ENCODE measurements around the gene SRRM1.

Gene SRRM1

DNA sequence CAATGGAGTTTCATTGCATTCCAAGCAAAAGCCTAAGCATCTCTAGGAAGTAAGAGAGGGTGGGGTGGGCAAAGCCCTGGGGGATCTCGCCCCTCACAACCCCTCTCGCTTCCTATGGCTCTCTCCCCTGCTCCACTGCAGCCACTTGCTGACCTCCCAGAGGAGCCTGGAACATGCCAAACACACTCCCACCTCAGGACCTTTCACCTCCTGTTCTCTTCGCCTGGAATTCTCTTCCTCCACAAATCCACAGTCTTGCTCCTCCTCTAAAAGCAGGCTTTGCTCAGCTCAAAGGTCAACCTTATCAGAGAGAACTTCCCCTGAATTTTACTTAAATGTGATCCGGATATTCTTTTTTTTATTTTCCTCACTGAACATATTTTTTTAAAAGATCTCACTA is 20.9 kb upstream of the SRRM1 start:
- no peak for ATAC-seq (replicated peaks)
- peaks cover 4% of the 10 kb centered on the region for H3K36me3 Mint-ChIP-seq (ENCODE audit: insufficient read depth)
- no peak overlapping the region for H3K4me3 Mint-ChIP-seq
- no peak for DNase-seq
- H3K27me3 Mint-ChIP-seq: peaks cover 51 to 56% of the 10 kb centered on the region in 2 donors
- no peaks in the 10 kb centered on the region for H3K4me1 Mint-ChIP-seq (ENCODE audit: low read depth in 2 of 2)
- H3K9me3 Mint-ChIP-seq: no peaks in the 10 kb centered on the region
- H3K27ac Mint-ChIP-seq: no peak overlapping the region

DNA sequence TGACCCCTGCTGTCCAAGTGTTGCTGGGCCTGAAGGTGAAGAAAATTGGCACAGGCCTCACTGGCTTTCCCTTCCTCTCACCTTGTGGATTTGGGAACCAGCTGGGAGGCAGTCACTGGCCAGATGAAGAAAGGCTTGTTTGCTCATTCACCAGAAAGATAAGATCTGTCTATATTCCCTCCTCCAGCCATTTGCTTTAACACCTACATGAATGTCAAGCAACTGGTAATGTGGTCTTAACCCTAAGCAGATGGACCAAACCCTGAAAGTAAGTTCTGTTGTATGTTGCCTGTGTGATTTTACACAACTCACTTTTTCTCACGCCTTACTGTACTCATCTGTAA is 10.3 kb upstream of the SRRM1 start:
- ATAC-seq (replicated peaks): no peak
- no peak overlapping the region for H3K4me3 Mint-ChIP-seq

DNA sequence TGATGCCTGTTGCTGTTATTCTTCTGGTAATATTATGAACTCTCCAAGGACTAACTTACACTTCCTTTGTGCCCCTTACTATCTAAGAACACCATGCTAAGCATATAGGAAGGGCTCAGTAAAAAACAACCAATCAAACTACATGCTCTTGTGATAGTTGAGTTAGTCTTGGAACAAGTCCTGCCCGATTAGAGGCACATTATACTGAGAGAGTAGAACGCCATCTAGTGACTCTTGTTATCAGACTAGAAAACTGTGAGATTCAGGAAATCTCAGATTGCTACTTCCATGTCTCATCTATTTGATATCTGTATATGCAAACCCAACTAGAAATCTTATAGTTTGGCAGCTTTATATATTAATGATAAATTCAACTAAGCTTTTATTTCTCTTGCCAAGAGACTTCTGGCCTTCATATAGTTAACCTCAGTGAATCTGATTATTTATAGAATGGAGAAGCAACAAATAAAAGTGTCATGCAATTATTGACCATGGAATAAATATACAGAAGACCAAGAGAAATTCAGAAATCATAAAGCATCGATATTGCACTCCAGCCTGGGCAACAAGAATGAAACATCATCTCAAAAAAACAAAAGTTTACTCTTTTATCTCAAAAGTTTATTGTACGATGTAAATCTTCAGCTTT is 7.8 kb upstream of the SRRM1 start:
- no peak for DNase-seq
- peaks cover 5% of the 10 kb centered on the region for H3K36me3 Mint-ChIP-seq (ENCODE audit: insufficient read depth)
- no peak overlapping the region for H3K27ac Mint-ChIP-seq

More for the DNA sequence above, 10.3 kb upstream of the SRRM1 start:
- no peak for DNase-seq
- Mint-ChIP-seq H3K27me3 (peaks cover 24 to 44% of the 10 kb centered on the region in 2 donors), H3K9me3 (no peaks in the 10 kb centered on the region), H3K4me1 (ENCODE audit: low read depth in 2 of 2) (peaks cover 2 to 3% of the 10 kb centered on the region in 2 donors), H3K27ac (no peak overlapping the region), H3K36me3 (ENCODE audit: insufficient read depth) (peaks cover 5% of the 10 kb centered on the region)

DNA sequence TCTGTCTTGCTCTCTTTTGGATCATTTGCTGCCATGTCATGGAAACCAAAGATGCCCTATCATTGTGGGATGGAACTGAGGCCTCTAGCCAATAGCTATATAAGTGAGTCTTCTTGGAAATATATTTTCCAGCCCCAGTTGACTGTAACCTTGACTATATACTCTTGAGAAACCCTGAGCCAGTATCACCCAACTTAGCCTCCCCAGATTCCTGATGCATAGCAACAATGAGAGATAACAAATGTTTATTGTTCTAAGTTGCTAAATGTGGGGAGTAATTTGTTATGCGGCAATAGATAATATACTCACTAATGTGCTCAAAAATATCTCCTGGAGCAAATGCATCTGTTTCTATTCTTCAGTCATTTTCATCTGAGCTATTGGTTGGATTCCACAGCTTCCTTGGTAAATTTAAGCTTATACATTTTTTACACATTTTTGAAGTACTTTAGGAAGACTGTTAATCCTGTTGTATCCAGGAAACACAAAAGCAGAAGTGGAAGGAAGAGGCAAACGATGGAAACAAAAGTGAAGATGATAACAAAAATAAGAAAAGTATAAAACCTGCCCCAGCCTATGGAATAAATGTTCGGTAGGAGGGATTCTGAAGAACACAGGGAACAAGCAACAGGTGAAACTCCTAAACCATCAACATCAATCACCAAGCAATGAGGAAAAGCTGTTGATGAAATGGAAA is 6.3 kb upstream of the SRRM1 start:
- Mint-ChIP-seq H3K4me1 (ENCODE audit: low read depth in 2 of 2) (peaks cover 9 to 10% of the 10 kb centered on the region in 2 donors), H3K9me3 (no peaks in the 10 kb centered on the region), H3K36me3 (ENCODE audit: insufficient read depth) (peaks cover 6% of the 10 kb centered on the region), H3K27ac (no peak overlapping the region), H3K4me3 (no peak overlapping the region), H3K27me3 (peaks cover 4 to 15% of the 10 kb centered on the region in 2 donors)
- ATAC-seq (replicated peaks): no peak
- DNase-seq: no peak

More for the DNA sequence above, 7.8 kb upstream of the SRRM1 start:
- Mint-ChIP-seq H3K4me1 (ENCODE audit: low read depth in 2 of 2) (peaks cover 2 to 3% of the 10 kb centered on the region in 2 donors), H3K9me3 (no peaks in the 10 kb centered on the region), H3K4me3 (no peak overlapping the region), H3K27me3 (peaks cover 4 to 28% of the 10 kb centered on the region in 2 donors)
- peak; percentile 76 for ATAC-seq (replicated peaks)

DNA sequence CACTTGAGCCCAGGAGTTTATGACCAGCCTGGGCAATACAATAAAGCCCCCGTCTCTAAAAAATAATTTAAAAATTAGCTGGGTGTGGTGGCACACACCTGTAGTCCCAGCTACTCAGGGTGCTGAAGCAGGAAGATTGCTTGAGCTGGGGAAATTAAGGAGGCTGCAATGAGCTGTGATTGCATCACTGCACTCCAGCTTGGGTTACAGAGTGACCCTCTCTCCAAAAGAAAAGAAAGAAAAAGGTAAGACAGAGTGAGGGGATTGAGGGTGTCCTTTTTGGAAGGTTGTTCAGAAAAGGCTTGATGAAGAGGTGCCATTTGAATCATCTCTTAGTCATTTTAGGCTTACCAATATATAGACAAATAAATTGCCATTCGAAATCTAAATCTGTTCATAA is 4.0 kb upstream of the SRRM1 start:
- Mint-ChIP-seq H3K4me3 (no peak overlapping the region), H3K36me3 (ENCODE audit: insufficient read depth) (peaks cover 25% of the 10 kb centered on the region), H3K9me3 (no peaks in the 10 kb centered on the region)

DNA sequence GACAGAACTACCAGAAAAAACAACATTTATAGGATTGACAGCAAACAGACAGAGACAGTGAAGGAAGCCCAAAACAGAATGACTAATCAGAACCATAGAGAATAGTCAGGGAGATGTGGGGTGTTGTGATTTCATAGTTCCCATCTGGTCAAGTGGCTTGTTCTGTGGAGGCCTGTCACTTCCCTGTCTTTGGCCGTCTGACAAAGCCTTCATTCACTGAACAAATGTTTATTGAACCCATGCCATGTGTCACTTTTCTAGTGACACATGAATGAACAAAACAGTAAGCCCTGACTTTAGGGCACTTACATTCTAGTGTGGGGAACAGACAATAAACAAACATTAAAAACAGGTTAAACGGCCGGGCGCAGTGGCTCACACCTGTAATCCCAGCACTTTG is 3.2 kb upstream of the SRRM1 start:
- H3K9me3 Mint-ChIP-seq: no peaks in the 10 kb centered on the region
- no peak overlapping the region for H3K4me3 Mint-ChIP-seq
- H3K27ac Mint-ChIP-seq: peak overlapping the region in 1 of 2 donors; percentile 10
- DNase-seq: no peak
- H3K36me3 Mint-ChIP-seq (ENCODE audit: insufficient read depth): peaks cover 27% of the 10 kb centered on the region
- H3K27me3 Mint-ChIP-seq: no peaks in the 10 kb centered on the region
- H3K4me1 Mint-ChIP-seq (ENCODE audit: low read depth in 2 of 2): peaks cover 21 to 24% of the 10 kb centered on the region in 2 donors
- ATAC-seq (replicated peaks): no peak

More for the DNA sequence above, 4.0 kb upstream of the SRRM1 start:
- Mint-ChIP-seq H3K27ac (no peak overlapping the region), H3K27me3 (no peaks in the 10 kb centered on the region), H3K4me1 (ENCODE audit: low read depth in 2 of 2) (peaks cover 13 to 16% of the 10 kb centered on the region in 2 donors)
- DNase-seq: no peak
- no peak for ATAC-seq (replicated peaks)

DNA sequence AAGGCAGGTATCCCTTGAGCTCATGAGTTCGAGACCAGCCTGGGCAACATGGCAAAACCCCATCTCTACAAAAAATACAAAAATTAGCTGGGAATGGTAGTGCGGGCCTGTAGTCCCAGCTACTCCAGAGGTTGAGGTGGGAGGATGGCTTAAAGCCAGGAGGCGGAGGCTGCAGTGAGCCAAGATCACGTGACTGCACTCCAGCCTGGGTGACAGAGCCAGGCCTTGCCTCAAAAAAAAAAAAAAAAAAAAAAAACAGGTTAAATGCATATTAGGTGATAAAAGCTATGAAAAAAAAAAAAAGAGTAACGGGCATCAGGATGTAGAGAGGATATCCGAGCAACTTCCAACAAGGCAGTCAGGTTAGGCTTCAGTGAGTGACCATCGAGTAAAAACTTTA is 2.8 kb upstream of the SRRM1 start:
- Mint-ChIP-seq H3K27me3 (no peaks in the 10 kb centered on the region), H3K27ac (peak overlapping the region in 1 of 2 donors; percentile 96), H3K4me3 (peak overlapping the region; percentile 81 to 87), H3K36me3 (ENCODE audit: insufficient read depth) (peaks cover 25% of the 10 kb centered on the region), H3K4me1 (ENCODE audit: low read depth in 2 of 2) (peaks cover 22 to 25% of the 10 kb centered on the region in 2 donors), H3K9me3 (no peaks in the 10 kb centered on the region)
- DNase-seq (no peak), ATAC-seq (replicated peaks) (no peak)

DNA sequence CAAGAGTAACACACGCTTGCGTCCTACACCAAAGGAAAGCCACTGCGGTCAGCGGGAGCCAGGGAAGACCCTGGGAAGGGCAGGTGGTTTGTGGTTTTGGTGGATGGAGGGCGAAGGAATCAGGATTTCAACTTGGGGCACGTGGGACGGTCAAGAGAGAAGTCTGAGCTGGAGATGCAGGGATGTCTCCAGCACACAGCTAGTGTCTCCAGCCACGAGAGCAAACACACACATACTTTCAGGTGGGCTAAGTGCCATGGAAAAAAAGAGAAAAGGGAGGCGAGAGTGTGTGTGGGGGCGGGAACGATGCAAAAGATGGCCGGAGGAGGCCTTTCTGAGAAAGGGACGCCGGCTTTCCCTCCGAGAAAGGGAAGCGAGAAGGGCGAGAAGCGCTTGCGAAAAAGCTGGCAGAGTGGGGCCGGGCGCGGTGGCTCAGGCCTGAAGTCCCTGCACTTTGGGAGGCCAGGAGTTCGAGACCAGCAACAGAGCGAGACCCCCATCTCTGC is 1.4 kb upstream of the SRRM1 start:
- Mint-ChIP-seq H3K27me3 (no peaks in the 10 kb centered on the region), H3K36me3 (ENCODE audit: insufficient read depth) (peaks cover 37% of the 10 kb centered on the region), H3K4me3 (peak overlapping the region; percentile 81 to 87), H3K27ac (peak overlapping the region; percentile 95 to 96), H3K9me3 (no peaks in the 10 kb centered on the region), H3K4me1 (ENCODE audit: low read depth in 2 of 2) (peaks cover 25 to 28% of the 10 kb centered on the region in 2 donors)
- ATAC-seq (replicated peaks) (no peak), DNase-seq (peak; percentile 6 to 27 (median 6))

DNA sequence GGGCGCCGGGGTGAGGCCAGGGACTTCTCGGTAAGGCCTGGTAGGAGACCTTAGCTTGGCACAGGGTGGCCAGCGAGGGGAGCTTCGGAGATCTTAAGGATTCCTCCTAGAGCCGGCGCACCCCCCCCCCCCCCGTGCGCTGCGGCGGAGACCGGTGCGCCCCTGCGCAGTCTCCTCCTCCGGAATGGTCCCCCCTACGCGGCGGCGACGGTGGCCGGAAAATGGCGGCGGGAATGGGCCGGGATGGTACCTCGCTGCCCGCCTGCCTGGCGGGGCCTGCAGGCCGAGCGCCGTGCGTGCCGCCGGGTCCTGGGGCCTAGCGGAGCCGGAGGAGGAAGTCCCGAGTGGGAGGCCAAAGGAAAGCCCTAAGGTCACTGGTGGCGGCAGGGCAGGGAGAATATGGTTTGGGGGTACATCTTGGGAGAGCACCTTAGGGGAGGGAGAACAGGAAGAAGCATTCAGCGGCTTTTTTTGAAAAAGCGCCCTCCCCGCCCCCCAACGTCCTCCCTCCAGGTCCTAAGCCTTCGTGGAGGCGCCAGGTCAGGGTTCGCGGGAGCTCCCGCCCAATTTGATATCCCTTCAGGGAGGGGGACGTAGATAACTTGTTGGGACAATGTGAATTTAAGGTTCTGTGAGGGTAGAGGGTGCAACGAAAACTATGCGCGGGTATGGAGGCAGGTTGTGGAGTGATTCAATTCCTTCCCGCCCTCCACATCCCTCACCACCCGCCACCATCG is 429 bp downstream of the SRRM1 start:
- Mint-ChIP-seq H3K27ac (peak overlapping the region; percentile 95 to 96), H3K27me3 (no peaks in the 10 kb centered on the region), H3K9me3 (no peaks in the 10 kb centered on the region), H3K36me3 (ENCODE audit: insufficient read depth) (peaks cover 55% of the 10 kb centered on the region), H3K4me3 (peak overlapping the region; percentile 81 to 87), H3K4me1 (ENCODE audit: low read depth in 2 of 2) (peaks cover 26 to 42% of the 10 kb centered on the region in 2 donors)
- ATAC-seq (replicated peaks) (peak; percentile 9), DNase-seq (peak in 2 of 3 experiments; percentile 11 to 38)

DNA sequence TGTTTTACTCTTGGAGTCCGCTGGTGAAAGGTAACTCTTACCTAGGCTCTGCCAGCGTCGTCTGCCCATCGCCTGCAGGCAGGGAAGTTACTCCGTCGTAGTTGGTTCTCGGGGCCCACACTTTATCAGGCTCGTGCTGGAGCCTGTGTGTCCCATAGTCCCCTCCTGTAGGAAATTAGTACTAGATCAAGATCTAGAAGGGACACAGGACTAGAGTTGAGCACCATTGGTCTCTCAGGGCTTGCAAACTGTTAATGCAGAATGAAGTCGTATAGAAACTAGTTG is 940 bp downstream of the SRRM1 start:
- H3K27ac Mint-ChIP-seq: peak overlapping the region; percentile 95 to 96
- H3K4me3 Mint-ChIP-seq: peak overlapping the region; percentile 81 to 87
- peaks cover 60% of the 10 kb centered on the region for H3K36me3 Mint-ChIP-seq (ENCODE audit: insufficient read depth)
- DNase-seq (no peak), ATAC-seq (replicated peaks) (no peak)
- H3K4me1 Mint-ChIP-seq (ENCODE audit: low read depth in 2 of 2): peaks cover 26 to 42% of the 10 kb centered on the region in 2 donors
- no peaks in the 10 kb centered on the region for H3K9me3 Mint-ChIP-seq
- H3K27me3 Mint-ChIP-seq: no peaks in the 10 kb centered on the region

DNA sequence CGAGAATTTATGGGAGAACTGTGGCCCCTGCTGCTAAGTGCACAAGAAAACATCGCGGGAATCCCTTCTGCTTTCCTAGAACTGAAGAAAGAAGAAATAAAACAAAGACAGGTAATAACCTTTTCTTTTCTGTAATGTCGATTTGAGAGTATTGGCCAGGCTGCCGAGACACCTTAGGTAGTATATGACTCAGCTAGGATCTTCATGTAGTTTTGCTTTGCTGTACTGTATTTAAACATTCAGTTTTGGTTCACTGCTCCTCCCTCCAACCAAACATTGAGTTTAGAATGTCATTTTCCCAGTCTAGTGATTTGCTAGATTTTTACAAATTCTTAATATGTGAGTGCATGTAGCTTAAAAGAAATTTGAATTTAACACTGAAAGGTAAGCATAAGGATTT is 5.8 kb downstream of the SRRM1 start:
- no peak overlapping the region for H3K4me3 Mint-ChIP-seq
- ATAC-seq (replicated peaks): no peak
- no peak for DNase-seq
- peaks cover 21 to 50% of the 10 kb centered on the region in 2 donors for H3K4me1 Mint-ChIP-seq (ENCODE audit: low read depth in 2 of 2)
- H3K27ac Mint-ChIP-seq: no peak overlapping the region
- H3K36me3 Mint-ChIP-seq (ENCODE audit: insufficient read depth): peaks cover 87% of the 10 kb centered on the region
- H3K9me3 Mint-ChIP-seq: no peaks in the 10 kb centered on the region
- H3K27me3 Mint-ChIP-seq: no peaks in the 10 kb centered on the region

DNA sequence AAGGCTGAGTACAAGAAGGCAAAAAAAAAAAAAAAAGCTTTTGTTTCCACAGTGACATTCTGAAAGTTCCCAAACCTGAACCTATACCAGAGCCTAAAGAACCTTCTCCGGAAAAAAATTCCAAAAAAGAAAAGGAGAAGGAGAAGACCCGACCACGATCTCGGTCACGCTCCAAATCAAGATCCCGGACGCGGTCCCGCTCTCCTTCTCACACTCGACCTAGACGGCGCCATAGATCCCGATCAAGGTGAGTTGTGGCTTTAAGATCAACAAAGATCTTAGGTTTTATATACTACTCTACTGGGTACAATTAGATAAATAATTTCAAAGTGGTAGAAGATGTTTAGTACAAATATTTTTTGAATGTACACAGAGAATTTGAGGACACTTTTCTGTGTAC is 9.3 kb downstream of the SRRM1 start:
- Mint-ChIP-seq H3K4me3 (no peak overlapping the region), H3K36me3 (ENCODE audit: insufficient read depth) (peaks cover 99% of the 10 kb centered on the region), H3K9me3 (no peaks in the 10 kb centered on the region), H3K4me1 (ENCODE audit: low read depth in 2 of 2) (peaks cover 14 to 40% of the 10 kb centered on the region in 2 donors), H3K27ac (peak overlapping the region in 1 of 2 donors; percentile 38), H3K27me3 (no peaks in the 10 kb centered on the region)
- no peak for DNase-seq
- no peak for ATAC-seq (replicated peaks)

DNA sequence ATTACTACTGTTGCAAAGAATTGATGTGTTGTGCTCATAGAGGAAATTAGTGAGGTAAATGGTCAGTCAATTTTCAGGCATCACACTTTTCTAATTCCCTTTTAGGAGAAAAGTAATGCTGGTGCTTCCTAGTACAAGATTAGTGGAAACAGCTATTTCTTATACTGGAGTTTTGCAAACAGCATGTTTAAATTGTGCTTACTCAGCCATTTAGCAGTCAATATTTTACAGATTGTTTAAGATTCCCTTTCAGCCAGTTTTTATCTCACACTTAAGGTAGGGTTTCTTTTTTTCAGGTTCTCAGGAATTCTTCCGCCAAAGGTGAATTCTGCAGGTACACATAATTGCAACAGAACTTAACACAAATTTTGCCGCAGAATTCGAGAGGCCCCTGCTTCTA is 10.9 kb downstream of the SRRM1 start:
- ATAC-seq (replicated peaks): no peak
- Mint-ChIP-seq H3K4me3 (no peak overlapping the region), H3K9me3 (no peaks in the 10 kb centered on the region), H3K4me1 (ENCODE audit: low read depth in 2 of 2) (peaks cover 17 to 42% of the 10 kb centered on the region in 2 donors), H3K27me3 (no peaks in the 10 kb centered on the region), H3K36me3 (ENCODE audit: insufficient read depth) (peaks cover 98% of the 10 kb centered on the region), H3K27ac (peak overlapping the region in 1 of 2 donors; percentile 35)
- DNase-seq: no peak

All from effector memory CD8-positive, alpha-beta T cell (primary cell).